Vagina (tissue), 2 donors: ENCODE data around the gene SYNPO. TPM values are rescaled to one million over a fixed set of nuclear protein-coding genes. Genes with fewer than 3 reads are reported as not detected.
A peak's percentile ranks its signal among the peaks of the same experiment; 100 is the strongest.

Experiments used
- DNase-seq, 2 donors: peaks; one replicate each; pipeline ENCODE4 v3.0.0-alpha.2; 2017; ENCODE audit errors: extremely low spot score in 2 of 2
- H3K27ac ChIP-seq: fragments of 200-600 bp; sonication (generic); one replicate; pipeline ENCODE4 v1.5.1; 2019
- H3K27me3 ChIP-seq: fragments of 200-600 bp; sonication (generic); one replicate; pipeline ENCODE4 v1.5.1; 2019
- H3K36me3 ChIP-seq, 2 donors: fragments of 200-600 bp; sonication (generic); one replicate each; pipeline ENCODE4 v1.5.1; 2017 to 2019
- H3K4me1 ChIP-seq: fragments of 200-600 bp; sonication (generic); one replicate; pipeline ENCODE4 v1.5.1; 2019
- H3K4me3 ChIP-seq, 2 donors: fragments of 200-600 bp; sonication (generic); 1 replicate in 1 of 2; 2 replicates in 1 of 2; pipeline ENCODE4 v1.5.1; 2016 to 2019
- H3K9me3 ChIP-seq: fragments of 200-600 bp; sonication (generic); one replicate; pipeline ENCODE4 v1.5.1; 2019
- CTCF ChIP-seq, 3 experiments: fragments of 450-650 bp in 2 of 3; fragments of 200-600 bp in 1 of 3; sonication (generic) in 1 of 3; IDR thresholded peaks; one replicate each; pipeline ENCODE4 v1.5.1; 2017 to 2019; ENCODE audit warnings: antibody characterized with exemption in 3 of 3, mild to moderate bottlenecking in 2 of 3, moderate library complexity in 2 of 3
- POLR2A ChIP-seq, 2 donors: fragments of 450-650 bp; IDR thresholded peaks; one replicate each; pipeline ENCODE4 v1.6.1; 2017; ENCODE audit warnings: antibody characterized with exemption in 2 of 2, mild to moderate bottlenecking in 2 of 2, moderate library complexity in 2 of 2
- POLR2AphosphoS5 ChIP-seq, 2 donors: sonication (generic); formaldehyde crosslinking; IDR thresholded peaks; one replicate each; pipeline ENCODE4 v1.9.0; 2017; ENCODE audit warnings: antibody characterized with exemption in 2 of 2, mild to moderate bottlenecking in 2 of 2, low read depth in 1 of 2; ENCODE audit not compliant: insufficient read depth in 1 of 2
- intact Hi-C: fragments of 100-400 bp; cut with DNase I; formaldehyde crosslinking; loops from one replicate; pipeline ENCODE4 v1.15.1; 2023
- total RNA-seq: library from RNA; depleted of rRNA; stranded (reverse); fragments of >200 nt; gene quantifications from one replicate; pipeline ENCODE4 v1.2.3, GENCODE V29; 2016

SYNPO gene
- total RNA-seq, 1 donor from 2014 or later: 16.7 TPM

- no peaks in the 10 kb centered on the region for H3K27me3 ChIP-seq
- no peaks in the 10 kb centered on the region for H3K9me3 ChIP-seq
- intact Hi-C loops: loop anchor here (5.0 kb wide), 1 partner anchor 96 kb away; no protein-coding TSS in a partner anchor
- no peaks in the 10 kb centered on the region for H3K36me3 ChIP-seq
- no peak for DNase-seq
- no peak overlapping the region for H3K4me3 ChIP-seq
- H3K27ac ChIP-seq: no peak overlapping the region
- peaks cover 28% of the 10 kb centered on the region for H3K4me1 ChIP-seq
- TF ChIP-seq POLR2A (IDR thresholded peaks at IDR 0.05): no peak
- TF ChIP-seq POLR2AphosphoS5 (IDR thresholded peaks at IDR 0.05; ENCODE audit: insufficient read depth in 1 of 2, low read depth in 1 of 2): no peak
- TF ChIP-seq CTCF (IDR thresholded peaks at IDR 0.05): no peak
Observed at GRCh38 chr5:150658121-150658520, 17.7 kb downstream of the SYNPO start.

GRCh38 chr5:150658699-150659265, 18.3 kb downstream of the SYNPO start:
- H3K4me1 ChIP-seq: peaks cover 21% of the 10 kb centered on the region
- H3K27ac ChIP-seq: no peak overlapping the region
- DNase-seq: no peak
- intact Hi-C loops: loop anchor here (5.0 kb wide), 1 partner anchor 96 kb away; no protein-coding TSS in a partner anchor
- no peak overlapping the region for H3K4me3 ChIP-seq
- H3K27me3 ChIP-seq: no peaks in the 10 kb centered on the region
- TF ChIP-seq POLR2A (IDR thresholded peaks at IDR 0.05): no peak
- no peak for TF ChIP-seq POLR2AphosphoS5 (IDR thresholded peaks at IDR 0.05; ENCODE audit: insufficient read depth in 1 of 2, low read depth in 1 of 2)
- TF ChIP-seq CTCF (IDR thresholded peaks at IDR 0.05): no peak
- no peaks in the 10 kb centered on the region for H3K36me3 ChIP-seq
- H3K9me3 ChIP-seq: no peaks in the 10 kb centered on the region

- no peak for DNase-seq
- intact Hi-C loops: loop anchor here (5.0 kb wide), 1 partner anchor 97 kb away; no protein-coding TSS in a partner anchor
- Histone ChIP-seq H3K27ac (no peak overlapping the region), H3K9me3 (no peaks in the 10 kb centered on the region), H3K4me1 (peaks cover 21% of the 10 kb centered on the region), H3K27me3 (no peaks in the 10 kb centered on the region), H3K36me3 (no peaks in the 10 kb centered on the region), H3K4me3 (no peak overlapping the region)
- TF ChIP-seq POLR2AphosphoS5 (IDR thresholded peaks at IDR 0.05; ENCODE audit: insufficient read depth in 1 of 2, low read depth in 1 of 2): no peak
- no peak for TF ChIP-seq CTCF (IDR thresholded peaks at IDR 0.05)
- no peak for TF ChIP-seq POLR2A (IDR thresholded peaks at IDR 0.05)
Observed at GRCh38 chr5:150659360-150660107, 19.1 kb downstream of the SYNPO start.

- intact Hi-C loops: no loop called here
- Histone ChIP-seq H3K27me3 (no peaks in the 10 kb centered on the region), H3K36me3 (no peaks in the 10 kb centered on the region), H3K9me3 (no peaks in the 10 kb centered on the region), H3K4me1 (peaks cover 21% of the 10 kb centered on the region), H3K27ac (no peak overlapping the region), H3K4me3 (no peak overlapping the region)
- DNase-seq: peak in 1 of 2 donors; percentile 77
- no peak for TF ChIP-seq POLR2A (IDR thresholded peaks at IDR 0.05)
- TF ChIP-seq POLR2AphosphoS5 (IDR thresholded peaks at IDR 0.05; ENCODE audit: insufficient read depth in 1 of 2, low read depth in 1 of 2): no peak
- TF ChIP-seq CTCF (IDR thresholded peaks at IDR 0.05): no peak
Observed at GRCh38 chr5:150660108-150660831, 19.8 kb downstream of the SYNPO start.
